Mesangial cell (primary cell): ENCODE measurements around the gene NDUFB3. TPM values are rescaled to one million over a fixed set of nuclear protein-coding genes. Genes with fewer than 3 reads are reported as not detected.

Source experiments
- total RNA-seq: library from RNA; depleted of rRNA; stranded (reverse); fragments of >200 nt; gene quantifications from 2 replicates; pipeline ENCODE4 v1.2.3, GENCODE V29; 2015

Gene NDUFB3
- total RNA-seq = 30.7 and 53.8 TPM in 2 replicates

GRCh38 chr2:201071479-201072200, at the start of gene NDUFB3, which contains the start of gene HYCC2:
Gene NDUFB3, plus strand, starts transcription at chr2:201072001. Its CDS starts 6,882 bp downstream, at chr2:201078883.
Gene HYCC2, minus strand, starts transcription at chr2:201071671. Its CDS starts 47,662 bp downstream, at chr2:201024009.

DNA sequence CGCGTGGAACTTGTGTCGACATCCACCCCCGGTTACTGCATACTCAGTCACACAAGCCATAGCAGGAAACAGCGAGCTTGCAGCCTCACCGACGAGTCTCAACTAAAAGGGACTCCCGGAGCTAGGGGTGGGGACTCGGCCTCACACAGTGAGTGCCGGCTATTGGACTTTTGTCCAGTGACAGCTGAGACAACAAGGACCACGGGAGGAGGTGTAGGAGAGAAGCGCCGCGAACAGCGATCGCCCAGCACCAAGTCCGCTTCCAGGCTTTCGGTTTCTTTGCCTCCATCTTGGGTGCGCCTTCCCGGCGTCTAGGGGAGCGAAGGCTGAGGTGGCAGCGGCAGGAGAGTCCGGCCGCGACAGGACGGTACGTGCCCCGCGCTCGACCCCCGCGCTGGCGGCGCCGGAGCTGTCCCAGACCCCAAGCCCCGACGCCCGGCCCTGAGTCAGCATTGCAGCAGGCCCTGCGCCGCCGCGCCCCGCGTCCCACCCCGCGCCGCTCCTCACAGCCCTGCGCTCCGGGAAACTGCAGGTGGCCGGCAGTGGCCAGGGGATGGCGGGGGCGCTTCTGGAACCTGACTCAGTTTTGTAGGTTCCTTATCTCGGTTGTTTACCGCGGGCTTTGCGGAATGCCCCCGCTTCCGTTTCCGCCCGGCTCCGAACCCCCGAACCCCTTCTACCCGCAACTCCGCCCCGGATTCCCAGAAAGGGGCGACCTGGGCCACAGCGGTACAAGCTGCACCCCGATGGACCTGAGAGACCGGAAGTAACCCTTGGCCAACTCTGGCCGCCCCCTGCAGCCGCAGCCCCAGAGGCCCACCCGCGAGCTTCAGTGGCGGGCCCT, 44.5 kb downstream of the NDUFB3 start, which contains the start of gene CFLAR:
CFLAR (plus strand) TSS at position 50 of the 844 bp plus-strand sequence. CDS start 13,702 bp downstream, outside the sequence.

Other genes starting within 250 kb of the NDUFB3 start
- gene CLK1, start 207.3 kb upstream of the NDUFB3 start, total RNA-seq = 7.5 and 33.6 TPM in 2 replicates
- 16.9 and 18.5 TPM in 2 replicates for gene PPIL3, start 182.9 kb upstream of the NDUFB3 start, total RNA-seq
- 19.8 and 42.4 TPM in 2 replicates for gene NIF3L1, start 182.6 kb upstream of the NDUFB3 start, total RNA-seq
- 6.0 and 10.9 TPM in 2 replicates for gene ORC2, start 108.3 kb upstream of the NDUFB3 start, total RNA-seq
- gene HYCC2, start 330 bp upstream of the NDUFB3 start, total RNA-seq = 2.0 and 3.7 TPM in 2 replicates
- gene CFLAR, start 44.2 kb downstream of the NDUFB3 start, total RNA-seq = 51.3 and 54.3 TPM in 2 replicates
- 0.65 and 1.4 TPM in 2 replicates for gene CASP10, start 111.1 kb downstream of the NDUFB3 start, total RNA-seq
- gene CASP8, start 188.5 kb downstream of the NDUFB3 start, total RNA-seq = 5.7 and 8.8 TPM in 2 replicates